Activated CD4-positive, alpha-beta T cell treated with anti-CD3 and anti-CD28 coated beads, Interleukin-2, amount 50 U/mL, for 16 hours (primary cell): ENCODE measurements around the gene DENND1C.
"Not testable (repeated sequence)": the region's sequence is repeated elsewhere in the genome, so short reads cannot be mapped to it uniquely, and the experiment has no call there.

Experiments
- DNase-seq: peaks from one replicate; pipeline ENCODE4 v3.0.0-alpha.2; 2020

DENND1C gene

DNA sequence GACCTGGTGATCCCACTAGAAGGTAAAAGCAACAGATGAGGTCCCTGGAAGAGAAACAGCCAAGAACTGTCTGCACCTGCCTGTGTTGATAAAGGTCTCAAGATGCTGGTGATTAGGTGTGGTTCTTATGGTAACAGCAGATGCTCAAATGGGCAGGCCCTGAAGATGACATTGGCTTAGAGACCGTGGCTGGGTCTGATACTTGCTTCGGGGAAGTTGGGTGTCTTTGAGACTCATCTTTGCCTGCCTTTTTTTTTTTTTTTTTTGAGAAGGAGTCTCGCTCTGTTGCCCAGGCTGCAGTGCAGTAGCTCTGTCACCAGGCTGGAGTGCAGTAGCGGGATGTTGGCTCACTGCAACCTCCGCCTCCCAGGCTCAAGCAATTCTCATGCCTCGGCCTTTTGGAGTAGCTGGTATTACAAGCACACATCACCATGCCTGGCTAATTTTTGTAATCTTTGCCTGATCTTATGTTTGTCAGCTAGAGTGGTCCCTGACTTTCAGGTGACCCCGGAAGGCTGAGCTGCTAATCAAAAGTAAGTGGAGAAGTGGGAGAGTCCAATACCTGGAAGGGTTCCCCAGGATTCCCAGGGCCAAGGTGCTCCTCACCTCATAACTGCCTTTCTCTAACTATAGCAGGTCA, 29.9 kb downstream of the DENND1C start:
- no peak for DNase-seq

DNA sequence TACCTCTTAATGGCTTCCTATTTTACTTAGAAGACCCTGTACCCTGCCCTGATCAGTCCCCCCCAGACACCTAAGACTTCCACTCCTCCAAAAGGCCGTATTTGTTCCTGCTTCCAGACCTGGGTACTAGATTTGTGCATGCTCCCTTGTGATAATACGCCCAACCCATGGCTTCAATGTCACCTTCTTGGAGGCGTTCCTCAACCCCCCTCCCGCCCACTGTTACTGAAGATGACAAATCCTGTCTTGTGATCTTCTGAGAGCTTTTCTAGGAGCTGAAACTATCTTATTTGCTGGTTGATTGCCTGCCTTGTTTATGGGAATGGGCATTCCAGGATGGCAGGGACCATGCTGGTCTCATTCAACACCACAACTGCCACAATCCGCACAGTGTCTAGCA, 31.4 kb downstream of the DENND1C start:
- DNase-seq: no peak

DNA sequence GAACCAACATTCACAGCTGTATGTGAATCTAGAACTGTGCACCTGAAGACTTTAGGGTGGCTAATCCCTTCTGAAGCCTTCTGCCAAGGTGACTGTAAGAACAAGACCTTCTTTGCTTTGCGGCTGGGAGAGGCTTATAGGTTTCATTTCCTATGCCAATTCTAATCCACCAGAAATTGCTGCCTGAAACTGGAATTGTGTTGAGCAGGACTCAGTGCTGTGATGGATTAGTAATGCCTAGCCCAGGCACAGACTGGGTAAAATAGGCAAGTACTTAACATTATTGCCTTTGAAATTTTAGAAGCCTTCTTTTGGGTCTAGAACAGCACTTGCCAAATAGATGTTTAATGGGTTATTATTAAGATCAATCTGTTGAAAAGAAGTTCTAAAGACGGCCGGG, 33.5 kb downstream of the DENND1C start:
- no peak for DNase-seq

DNA sequence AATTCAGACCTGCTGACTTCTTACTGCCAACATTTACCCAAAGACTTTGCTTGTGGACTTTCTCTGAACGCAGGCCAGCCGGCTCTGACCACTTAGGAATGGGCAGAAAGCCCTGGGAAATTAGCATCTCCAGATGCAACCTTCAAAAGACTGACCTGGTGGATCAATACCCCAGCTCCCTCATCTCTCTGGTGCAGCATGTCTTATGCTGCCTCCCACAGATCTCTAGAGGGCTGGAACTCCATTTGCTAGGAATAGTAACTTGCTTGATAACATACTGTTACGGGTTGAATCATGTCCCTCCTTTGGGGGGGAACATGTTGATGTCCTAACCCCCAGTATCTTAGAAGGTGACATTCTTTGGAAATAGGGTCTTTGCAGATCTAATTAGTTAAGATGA, 35.1 kb downstream of the DENND1C start:
- DNase-seq: no peak

DNA sequence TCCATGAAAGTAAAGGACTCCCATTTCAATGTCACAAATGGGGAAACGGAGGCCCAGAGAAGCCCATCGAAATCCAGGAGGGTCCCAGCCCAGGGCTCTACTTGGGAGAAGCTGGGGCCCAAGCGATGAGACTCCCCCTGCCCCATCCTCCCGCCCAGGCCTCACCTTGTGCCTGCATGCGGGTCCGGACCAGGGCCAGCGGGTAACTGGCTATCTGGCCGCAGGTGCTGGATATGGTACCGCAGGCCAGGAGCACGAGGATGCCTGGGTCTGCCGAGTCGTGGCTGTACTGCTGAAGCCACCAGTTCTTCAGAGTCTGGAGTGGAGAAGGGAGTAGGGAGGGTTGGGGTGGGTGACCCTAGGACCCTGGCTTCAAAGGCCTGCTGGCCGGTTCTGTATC, 37.6 kb downstream of the DENND1C start:
- no peak for DNase-seq

DNA sequence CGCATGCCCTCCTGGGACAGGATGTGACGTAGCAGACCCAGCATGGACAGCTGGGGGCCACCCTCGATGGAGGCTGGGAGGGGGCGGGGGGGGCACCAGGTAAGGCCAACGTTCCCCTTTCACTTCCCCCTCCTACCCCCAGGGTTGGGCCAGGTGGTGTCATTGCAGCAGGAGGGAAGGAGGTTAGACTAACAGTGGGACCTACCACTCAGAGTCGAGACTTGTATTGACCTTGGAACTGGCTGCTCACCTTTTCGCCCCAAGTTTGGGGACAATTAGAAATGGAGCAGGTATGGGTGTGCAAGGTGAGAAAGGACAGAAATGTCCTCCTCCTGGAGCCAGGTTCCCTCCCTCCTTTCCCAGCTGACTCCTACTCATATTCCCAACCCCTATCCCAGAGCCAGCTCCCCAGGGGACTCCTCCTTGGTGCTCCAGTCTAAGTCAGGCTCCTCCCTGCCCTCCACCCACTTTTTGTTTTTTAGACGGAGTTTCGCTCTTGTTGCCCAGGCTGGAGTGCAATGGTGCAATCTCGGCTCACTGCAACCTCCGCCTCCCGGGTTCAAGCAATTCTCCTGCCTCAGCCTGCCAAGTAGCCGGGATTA, 39.4 kb downstream of the DENND1C start:
- DNase-seq: no peak

DNA sequence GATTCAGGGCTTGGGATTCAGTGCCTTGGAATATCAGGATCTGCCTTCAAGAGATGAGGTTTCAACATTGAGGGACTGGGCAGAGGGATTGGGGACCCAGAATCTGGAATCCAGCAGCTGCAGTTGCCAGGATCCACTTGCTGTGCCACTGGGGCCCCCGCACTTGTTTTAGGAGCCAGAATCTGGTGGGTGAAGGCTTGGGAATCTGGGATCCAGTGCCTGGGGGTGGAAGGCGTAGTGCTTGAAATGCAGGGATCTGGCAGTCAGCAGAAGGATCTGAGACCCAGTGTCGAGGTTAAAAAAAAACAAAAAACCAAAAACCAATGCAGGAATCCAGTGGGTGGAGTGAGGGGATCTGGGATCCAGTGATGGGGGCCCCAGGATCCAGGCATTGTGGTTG, 40.7 kb downstream of the DENND1C start:
- DNase-seq: no peak

DNA sequence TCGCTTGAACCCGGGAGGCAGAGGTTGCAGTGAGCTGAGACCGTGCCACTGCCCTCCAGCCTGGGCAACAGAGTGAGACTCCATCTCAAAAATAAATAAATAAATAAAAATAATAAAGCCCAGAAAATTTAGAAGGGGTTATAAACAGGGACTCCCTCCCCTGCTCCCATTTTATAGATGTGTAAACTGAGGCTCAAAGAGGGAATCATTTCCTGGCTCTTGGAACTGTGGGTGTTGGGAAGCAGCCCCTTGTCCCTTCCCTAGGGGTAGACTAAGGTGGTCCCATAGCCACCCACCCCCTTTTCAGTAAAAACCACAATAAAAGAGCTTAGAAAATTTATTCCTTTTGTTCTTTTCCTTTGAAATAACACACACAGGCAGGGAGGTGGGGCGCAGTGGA, 41.8 kb downstream of the DENND1C start:
- no peak for DNase-seq

DNA sequence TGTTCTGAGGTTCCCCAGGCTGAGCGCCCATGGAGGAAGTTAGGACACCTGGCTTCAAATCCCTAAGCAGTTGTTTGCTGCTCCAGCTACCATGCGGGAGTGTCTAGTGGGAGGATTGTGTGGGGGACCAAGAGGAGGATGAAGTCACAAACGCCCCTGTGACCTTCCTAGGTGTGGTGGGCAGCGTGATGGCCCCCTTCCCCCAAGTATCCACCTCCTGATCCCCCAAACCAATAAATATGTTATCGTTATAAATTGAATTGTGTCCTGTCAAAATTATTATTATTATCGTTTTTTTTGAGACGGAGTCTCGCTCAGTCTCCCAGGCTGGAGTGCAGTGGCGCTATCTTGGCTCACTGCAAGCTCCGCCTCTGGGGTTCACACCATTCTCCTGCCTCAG, 47.9 kb downstream of the DENND1C start, which contains the start of gene SLC25A41:
Gene SLC25A41, minus strand, starts transcription at position 101 of the 400 bp plus-strand sequence. Its CDS starts 70 bp downstream, at position 31.
- DNase-seq: no peak

DNA sequence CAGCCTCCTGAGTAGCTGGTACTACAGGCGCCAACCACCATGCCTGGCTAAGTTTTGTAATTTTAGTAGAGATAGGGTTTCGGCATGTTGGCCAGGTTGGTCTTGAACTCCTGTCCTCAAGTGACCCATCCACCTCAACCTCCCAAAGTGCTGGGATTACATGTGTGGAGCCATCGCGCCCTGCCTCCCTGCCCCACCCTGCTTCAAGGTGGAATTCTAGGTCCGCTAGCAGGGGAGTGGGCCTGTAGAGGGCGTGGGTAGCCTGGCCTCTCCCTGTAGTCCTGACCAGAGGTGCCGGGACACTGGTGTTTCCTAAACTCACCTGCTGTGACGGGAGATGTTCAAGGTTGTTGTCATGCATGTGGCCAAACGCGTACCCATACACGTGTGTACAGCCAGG, 48.4 kb downstream of the DENND1C start:
- no peak for DNase-seq

DNA sequence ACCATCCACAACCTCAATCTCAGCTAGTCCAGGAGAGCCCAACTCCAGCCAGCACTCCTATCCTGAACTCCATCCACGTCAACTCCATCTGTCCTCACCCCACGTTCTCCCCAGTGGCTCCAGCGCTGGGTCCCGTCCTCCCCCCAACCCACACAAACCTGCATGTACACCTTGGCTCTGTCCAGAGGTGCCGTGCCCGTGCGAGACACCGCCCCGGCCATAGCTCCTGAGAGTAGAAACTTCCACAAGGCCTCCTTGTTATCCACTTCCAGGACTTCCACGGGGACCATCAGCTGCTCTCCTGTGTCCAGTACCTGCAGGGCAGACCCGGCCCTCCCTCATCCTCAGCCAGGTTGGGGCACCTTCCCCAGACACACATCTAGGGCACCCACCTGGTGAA, 49.7 kb downstream of the DENND1C start:
- DNase-seq: no peak

DNA sequence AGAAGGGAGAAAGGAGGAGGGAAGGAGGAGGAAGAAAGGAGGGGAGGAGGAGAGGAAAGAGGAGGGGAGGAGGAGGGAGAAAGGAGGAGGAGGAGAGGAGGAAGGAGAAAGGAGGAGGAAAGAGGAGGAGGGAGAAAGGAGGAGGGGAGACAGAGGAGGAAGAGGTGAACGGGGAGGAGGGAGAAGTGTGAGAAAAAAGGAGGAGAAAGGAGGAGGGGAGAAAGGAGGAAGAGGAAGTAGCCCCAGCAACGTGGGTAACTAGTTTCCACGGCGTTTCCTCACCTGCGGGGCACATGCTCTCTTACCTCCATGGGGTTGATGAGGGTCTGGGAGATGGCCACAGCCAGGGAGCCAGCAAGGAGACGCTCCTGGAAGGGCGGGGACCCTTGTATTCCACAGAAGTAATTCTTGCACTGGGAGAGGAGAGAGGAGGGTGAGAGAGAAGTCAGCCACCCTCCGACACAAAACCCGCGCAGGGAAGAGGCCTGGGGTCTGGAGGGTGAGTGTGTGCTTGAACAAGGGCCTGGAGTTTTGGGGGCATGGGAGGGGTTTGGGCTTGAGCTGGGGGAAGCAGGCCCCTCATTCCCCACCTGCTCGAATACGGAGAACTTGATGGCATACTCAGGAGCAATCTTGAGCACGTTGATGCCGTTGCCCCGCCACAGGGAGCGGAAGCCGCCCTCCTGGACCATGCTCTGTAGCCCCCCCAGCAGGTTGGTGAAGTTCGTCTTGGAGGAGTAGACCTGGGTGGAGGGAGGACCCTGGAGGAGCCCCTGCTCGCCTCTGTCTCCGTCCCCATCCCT, 52.0 kb downstream of the DENND1C start:
- DNase-seq: no peak

DNA sequence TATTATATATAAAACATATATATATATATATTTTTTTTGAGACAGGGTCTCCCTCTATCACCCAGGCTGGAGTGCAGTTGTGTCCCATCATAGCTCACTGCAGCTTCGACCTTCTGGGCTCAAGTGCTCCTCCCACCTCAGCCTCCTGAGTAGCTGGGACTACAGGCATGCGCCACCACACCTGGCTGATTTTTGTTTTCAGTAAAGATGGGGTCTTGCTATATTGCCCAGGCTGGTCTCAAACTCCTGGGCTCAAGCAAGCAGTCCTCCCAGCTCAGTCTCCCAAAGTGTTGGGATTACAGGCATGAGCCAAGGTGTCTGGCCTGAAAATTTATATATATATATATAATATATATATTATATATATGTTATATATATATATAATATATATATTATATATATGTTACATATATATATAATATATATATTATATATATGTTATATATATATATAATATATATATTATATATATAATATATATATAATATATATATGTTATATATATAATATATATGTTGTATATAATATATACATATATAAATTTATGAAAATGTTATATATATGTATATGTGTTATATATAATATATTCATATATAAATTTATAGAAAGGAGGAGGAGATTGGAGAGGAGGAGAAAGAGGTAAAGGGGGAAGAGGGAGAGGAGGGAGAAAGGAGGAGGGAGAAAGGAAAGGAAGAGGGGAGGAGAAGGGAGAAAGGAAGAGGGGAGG, 52.7 kb downstream of the DENND1C start:
- not testable (repeated sequence) for DNase-seq

DNA sequence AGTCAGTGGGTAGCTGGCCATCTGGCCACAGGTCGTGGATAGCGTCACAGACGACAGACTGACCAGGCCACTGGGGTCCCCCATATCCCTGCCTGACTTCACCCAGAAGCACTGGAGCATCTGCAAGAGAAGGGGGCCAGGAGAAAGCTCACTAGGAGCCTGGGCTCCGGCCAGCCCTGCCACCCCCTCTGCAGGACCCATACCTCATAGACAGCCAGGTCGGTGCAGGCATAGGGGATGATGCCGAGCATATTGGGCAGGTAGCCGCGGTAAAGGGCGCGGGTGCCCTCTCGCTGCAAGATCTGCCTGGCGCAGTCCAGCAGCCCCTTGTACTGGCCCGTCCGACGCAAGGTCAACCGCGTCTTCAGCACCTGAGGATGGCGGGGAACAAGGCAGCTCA, 54.5 kb downstream of the DENND1C start:
- no peak for DNase-seq

DNA sequence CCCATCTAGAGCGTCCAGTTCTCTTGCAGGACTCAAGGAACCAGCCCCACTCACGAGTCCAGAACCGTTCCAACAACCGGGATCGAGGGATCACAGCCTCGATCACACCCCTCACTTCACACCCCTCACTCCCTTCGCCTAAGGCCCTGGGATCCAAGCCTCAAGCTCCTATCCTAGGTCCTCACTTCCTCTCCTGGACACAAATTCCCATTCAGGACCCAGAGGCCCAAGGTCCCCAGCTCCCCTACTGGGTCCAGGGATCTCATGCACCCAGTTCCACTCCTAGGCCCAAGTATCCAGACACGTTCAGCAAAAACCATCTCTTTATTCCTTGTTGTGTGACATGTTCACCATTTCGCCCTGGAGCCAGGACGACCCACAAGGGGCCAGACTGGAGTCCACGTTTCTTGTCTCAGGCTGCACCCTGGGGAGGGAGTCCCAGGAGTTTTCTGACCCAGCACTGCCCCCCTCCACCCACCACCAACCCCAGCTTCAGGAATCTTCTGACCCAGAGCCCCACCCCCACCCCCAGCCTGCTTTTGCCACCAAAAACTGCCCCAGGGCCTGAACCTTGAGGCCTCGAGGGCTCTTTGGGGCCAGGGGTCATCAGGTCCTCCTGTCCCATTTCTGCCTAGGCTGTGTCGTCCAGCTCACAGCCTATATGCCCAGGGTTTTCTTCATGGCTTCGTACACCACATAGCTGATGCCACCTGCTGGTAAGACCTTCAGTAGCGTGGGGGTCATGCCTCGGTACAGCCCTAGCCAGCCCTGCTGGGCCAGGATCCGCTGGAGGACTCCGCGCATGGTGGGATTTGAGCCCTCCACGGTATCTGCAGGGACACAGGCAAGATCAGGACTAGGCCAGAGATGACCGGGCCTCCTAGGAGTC, 55.6 kb downstream of the DENND1C start:
- no peak for DNase-seq

DNA sequence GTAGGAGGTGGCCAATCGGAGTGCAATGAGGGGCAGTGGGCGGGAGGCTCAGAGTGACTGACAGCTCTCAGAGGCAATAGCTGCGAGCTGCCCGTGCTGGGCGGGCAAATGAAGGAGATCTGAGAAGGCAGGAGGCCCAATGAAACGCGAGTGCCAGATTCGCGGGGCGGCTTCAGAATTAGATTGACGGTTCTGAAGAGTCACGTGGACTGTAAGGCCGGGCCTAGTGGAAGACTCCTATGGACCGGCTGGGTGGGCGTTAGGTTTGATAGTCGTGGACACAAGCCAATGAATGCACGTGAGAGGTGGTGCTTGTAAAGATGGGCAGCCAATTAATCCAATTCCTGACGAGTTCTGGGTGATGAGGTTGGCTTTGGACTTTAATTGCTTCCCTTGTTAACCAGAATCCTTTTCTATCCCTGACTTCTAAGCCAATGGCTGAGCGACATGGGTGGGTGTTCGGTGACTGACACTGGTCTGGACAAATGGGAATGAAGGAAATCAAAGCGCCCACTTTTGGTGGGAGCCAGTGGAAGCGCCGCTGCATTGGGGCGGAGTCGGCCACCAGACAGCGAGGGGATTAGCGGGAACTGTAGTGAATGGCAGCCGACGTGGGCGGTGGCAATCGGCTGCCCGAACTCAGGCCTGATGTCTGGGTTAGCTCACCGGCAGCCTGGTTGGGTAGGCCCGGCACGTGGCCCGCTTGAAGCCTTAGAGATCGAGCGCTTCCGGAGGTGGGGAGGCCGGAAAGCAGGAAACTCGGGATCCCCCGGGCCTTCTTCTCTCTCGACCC, 56.5 kb downstream of the DENND1C start:
- DNase-seq: peak; percentile 100

DNA sequence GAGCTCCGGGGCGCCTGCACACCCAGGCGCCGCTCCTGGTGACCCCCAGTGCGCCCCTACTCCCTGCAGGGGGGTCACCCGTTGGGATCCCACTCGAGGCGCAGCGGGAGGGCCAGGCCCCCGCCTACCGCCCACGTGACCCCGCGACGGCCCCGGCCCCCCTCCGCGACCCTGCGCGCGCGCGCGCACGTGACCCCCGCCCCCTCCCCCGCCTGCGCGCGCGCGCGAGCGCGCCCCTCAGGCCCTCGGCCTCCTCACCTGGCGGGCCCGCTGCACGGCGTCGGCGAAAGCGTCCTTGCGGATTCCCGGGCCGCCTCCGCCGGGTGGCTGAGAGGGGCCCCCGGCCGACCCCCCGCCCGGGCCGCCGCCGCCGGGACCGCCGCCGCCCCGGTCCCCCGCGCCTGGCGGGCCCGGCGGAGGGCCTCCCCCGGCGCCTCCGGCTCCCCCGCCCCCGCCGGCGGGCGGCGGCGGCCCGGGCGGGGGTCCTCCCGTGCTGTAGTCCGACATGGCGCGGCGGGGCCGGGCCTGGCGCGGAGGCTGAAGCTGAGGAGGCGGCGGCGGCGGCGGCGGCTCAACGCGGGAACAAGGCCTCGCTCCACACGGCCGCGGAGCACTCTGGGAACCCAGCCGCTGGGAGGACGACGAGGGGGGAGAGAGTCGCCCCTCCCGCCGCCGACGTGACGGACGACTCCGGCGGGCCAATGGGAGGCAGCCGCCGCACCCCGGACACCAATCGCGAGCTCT, 57.2 kb downstream of the DENND1C start, which contains the start of gene KHSRP:
Gene KHSRP, minus strand, starts transcription at position 617 of the 744 bp plus-strand sequence. Its CDS starts 110 bp downstream, at position 507.
- no peak for DNase-seq

DNA sequence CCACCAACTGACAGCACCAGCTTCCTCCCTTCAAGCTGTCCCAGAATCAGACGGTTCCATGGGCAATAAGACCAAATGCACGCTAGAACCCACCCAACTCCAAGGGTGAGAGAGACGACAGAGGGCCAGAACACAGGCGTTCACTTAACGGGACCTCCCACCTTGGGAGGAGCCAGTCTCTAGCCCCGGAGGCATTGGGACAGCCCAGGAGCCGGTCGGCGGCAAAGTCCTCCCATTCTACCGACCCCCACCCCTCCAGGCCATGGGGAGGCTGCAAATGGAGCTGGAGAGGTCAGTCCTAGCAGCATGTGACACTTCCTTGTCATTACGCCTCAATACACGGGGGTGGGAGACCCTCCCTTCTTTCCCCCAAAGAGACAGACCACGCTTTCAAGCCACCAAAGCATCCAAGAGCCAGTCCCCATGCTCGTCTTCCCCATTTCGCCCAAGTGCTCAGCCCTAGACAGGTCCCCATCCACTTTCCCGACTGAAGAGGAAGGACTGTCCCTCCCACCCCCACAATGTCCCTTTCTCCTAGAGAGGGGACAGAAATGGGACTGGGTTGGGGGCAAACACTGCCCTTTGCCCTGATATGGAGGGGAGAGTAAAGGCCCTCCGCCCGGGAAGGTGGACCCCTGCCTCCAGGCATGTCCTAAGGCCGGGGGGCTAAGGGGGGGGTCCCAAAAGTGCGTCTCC, 57.9 kb downstream of the DENND1C start:
- DNase-seq: peak; percentile 51

DNA sequence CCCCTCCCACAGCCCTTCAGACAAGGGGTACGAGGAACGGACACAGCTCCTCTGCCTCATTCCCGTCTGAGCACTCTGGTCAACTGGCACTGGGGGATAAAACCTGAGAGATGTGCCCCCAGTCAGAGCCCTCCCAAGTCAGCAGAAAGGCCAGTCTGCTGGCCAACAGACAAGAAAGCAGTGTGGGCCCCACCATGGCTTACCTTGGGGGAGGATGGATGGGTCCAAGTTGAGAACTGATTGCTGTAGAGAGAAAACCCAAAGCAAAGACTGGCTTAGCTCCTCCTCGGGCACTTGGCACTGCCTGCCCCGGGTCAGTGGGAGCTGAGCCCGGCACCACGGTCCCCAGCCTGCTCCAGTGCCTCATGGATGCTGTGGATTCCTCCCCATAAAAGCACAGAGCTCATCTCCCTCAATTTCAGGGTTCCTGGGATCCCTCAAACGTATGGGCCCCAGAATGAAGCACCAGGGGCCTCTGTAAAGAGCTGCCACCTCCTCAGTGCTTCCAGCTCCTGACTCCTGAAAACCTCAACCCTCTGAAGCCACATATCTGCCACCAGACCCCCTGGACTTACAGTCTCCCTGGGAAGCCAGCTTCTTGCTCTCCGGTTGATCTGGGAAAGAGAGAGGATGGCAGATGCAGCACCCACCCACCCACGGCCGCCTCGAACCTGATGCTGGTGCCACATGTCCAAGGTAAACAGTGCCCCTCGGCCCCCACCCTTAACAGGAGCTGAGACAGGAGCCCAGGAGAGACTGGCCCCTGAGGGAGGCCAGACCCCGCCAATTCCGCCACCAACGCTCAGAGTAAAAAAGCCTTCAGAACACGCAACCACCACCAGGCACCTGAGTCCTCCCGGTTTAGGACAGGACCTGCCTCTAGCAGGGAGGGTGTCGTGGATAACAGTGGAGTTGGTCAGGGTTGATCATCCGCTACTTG, 60.2 kb downstream of the DENND1C start:
- no peak for DNase-seq
